Ovary (tissue), 3 donors: ENCODE results near the gene KRT37.

Experiments
- POLR2A ChIP-seq: fragments of 450-650 bp; IDR thresholded peaks from one replicate; pipeline ENCODE4 v1.6.1; 2017; ENCODE audit warnings: antibody characterized with exemption, mild to moderate bottlenecking, moderate library complexity
- TF ChIP-seq, protein P1 (sequence below), 3 donors: fragments of 450-650 bp in 2 of 3; fragments of 200-600 bp in 1 of 3; IDR thresholded peaks; one replicate each; pipeline versions ENCODE4 v1.5.1 to v1.8.0; 2016 to 2022; ENCODE audit warnings: antibody characterized with exemption in 3 of 3, mild to moderate bottlenecking in 1 of 3
- donor health status: DM: no; HTN: no; CAD: no.

DNA sequence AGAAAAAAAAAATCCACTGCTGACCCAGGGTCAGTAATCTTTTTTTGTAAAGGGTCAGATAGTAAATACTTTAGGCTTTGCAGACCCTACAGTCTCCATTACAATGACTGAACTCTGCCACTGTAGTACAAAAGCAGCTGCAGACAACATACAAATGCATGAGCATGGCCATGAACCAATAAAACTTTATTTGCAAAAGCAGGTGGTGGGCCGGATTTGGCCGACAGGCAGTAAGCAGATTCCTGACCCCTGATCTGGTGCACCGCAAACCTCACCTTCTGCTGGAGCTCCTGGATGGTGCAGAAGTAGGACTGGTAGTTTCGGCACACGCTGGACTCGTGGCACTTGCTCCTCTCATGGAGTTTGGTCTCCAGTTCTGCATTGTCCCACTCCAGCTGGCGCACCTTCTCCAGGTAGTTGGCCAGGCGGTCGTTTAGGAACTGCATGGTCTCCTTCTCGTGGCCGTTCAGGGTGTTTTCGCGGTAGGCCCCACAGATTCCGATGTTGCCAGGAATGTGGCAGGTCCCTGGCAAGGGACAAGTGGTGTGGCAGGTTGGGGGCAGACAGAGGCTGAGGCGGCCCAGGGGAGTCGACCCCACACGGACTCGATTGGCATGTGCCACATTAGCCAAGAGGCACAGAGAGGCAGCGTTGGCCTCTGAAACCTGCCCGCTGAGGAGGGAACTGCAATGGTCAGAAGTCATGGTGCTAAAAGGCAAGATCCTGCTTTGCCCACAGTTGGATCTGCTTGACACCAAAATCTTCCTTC is 13.1 kb downstream of the KRT37 start:
- TF ChIP-seq, protein P1, sequence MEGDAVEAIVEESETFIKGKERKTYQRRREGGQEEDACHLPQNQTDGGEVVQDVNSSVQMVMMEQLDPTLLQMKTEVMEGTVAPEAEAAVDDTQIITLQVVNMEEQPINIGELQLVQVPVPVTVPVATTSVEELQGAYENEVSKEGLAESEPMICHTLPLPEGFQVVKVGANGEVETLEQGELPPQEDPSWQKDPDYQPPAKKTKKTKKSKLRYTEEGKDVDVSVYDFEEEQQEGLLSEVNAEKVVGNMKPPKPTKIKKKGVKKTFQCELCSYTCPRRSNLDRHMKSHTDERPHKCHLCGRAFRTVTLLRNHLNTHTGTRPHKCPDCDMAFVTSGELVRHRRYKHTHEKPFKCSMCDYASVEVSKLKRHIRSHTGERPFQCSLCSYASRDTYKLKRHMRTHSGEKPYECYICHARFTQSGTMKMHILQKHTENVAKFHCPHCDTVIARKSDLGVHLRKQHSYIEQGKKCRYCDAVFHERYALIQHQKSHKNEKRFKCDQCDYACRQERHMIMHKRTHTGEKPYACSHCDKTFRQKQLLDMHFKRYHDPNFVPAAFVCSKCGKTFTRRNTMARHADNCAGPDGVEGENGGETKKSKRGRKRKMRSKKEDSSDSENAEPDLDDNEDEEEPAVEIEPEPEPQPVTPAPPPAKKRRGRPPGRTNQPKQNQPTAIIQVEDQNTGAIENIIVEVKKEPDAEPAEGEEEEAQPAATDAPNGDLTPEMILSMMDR (IDR thresholded peaks at IDR 0.05): no peak
- TF ChIP-seq POLR2A: no peak
